Suppressor macrophage treated with lipopolysaccharide for 1 hour (primary cell): ENCODE data around the gene SIGLEC12.
"Not testable (repeated sequence)": the region's sequence is repeated elsewhere in the genome, so short reads cannot be mapped to it uniquely, and the experiment has no call there.

ENCODE experiments used
- DNase-seq, 3 donors: peaks; one replicate each; pipeline ENCODE4 v3.0.0-alpha.2; 2020 to 2022

SIGLEC12 gene

DNA sequence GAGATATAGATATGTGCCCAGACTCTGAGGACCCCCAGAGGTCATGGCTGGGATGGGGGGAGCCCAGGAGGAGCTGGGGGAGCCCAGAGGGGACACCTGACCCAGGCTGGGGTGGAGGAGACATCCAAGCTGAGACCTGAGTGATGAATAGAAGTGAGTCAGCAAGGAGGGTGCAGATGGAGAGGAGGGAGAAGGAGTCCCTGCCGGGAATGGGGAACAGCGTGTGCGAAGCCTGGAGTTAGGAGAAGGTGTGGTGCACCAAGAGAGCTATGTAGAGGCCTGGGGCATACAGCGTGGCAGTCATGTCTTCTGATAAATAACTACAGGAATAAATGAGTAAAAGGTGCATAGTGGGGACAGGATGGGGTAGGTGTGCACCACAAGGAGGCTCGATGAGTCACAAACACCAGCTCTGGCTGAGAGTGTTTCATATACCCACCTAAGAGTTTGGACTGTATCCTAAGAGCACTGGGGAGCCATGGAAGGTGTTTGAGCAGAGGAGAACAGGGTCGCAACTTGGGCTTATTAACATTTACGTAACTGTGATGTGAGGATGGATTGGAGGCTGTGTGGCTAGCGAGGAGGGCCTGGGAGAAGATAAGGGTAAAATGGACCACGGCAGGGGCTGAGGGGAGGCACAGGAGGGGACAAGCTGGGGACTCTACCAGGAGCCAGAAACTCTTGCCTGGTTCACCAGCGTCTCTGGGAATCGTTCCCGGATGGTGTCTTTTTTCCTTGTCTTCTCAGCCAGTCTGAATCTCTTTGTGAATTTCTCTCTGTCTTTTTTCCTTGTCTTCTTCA, 21.9 kb downstream of the SIGLEC12 start:
- DNase-seq, result no peak

DNA sequence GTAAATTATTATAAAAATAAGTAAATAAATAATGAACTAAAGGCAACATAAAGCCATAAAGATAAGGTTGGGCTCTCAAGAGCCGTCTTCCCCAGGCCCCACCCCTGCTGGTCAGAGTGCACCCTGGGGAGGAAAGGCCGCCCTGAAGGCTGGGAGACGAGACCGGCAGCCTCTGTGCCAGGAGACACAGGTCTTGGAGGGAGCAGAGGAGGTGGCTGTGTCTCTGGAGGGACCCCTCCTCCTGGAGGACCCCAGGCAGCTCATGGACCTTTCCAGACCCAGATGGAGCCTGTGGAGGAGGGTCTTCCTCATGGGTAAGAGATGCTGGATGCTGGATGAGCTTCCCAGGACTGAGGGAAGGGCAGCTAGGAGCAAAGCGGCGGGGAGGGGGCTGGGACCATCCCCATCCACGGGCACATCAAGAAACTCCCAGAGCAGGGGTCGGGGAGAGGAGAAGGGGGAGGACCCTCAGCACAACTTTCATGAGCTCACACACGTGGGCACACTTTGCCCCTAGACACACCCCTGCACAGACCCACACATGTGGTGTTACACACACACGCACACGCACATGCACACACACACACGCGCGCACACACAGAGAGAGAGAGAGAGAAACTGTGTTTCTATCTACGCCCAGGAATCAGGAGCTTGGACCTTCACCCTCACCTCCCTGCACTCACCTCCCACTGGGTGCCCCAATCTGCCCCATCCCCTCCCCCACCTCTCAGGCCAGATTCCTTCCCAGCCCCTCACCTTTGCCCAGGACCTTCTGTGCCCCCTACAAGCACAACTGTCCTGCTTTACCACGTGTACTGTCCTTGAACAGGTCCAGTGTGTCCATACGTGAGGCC, 23.0 kb downstream of the SIGLEC12 start, which contains the start of gene CEACAM18:
Gene CEACAM18 (plus strand): TSS at position 159 of the 854 bp plus-strand sequence.
- DNase-seq, result no peak

DNA sequence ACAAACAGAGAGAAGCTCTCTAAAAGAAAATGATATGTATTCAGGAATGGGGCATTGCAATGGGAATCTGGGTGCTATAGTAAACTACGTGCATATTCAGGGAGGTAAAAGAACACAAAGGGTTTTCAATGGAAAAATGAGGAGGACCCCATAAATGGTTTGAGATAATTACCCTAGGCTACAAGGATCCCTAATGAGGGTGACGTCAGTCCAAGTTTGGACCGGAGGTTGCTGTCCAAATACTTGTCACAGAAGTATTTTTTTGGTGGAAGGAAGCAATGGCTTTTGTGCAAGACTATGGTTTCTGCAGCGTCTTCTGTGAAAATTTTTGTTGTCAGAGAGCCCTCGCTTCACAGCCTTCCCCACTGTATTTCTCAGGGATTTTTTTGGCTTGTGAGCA, 24.3 kb downstream of the SIGLEC12 start:
- no peak for DNase-seq

DNA sequence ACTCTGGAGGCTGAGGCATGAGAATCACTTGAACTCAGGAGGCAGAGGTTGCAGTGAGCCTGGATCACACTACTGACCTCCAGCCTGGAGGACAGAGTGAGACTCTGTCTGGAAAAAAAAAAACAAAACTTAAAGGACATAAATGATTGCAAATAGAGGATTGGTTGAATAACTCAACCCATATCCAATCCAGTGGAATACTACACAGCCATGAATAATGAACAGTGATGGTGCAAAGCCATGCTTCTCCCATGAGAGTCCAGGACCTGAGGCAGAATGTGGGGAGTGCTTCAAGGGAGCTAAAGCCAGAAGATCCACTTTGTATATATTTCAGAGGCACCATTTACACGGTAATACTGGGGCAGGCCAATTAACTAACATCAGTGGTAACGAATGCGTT, 25.4 kb downstream of the SIGLEC12 start:
- DNase-seq, result no peak

DNA sequence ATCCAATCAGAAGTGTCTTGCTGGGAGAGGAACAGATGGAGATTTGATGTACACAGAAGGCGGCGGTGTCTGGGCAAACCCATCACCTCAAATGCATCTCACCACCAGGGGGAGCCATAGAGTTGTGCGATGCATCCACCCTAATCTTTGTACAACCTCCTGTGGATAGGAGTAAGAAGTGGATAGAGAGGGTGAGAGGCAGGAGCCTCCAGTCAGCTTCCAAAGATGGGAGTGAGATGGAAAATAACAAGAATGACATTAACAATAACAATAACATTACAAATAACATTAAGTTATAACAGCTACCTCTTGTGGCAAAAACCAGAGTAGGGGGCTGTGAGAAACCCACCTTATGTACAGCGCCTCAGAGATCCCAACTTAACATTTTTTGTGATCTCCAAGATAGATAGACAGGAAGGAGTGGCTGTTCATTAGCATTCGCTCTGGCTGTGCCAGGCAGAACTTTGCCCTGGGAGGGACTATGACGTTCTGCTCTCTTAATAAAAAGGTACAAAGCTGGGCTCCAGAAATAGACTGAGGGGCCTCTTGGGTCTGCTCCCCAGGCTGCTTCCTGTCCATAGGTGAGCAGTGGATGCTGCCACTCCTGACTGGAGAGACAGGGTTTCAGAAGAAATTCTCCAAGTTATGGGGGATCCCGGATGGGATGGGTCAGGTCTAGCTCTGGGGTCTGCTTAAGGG, 28.4 kb downstream of the SIGLEC12 start:
- DNase-seq, result peak; percentile 83 to 95 (median 91)

DNA sequence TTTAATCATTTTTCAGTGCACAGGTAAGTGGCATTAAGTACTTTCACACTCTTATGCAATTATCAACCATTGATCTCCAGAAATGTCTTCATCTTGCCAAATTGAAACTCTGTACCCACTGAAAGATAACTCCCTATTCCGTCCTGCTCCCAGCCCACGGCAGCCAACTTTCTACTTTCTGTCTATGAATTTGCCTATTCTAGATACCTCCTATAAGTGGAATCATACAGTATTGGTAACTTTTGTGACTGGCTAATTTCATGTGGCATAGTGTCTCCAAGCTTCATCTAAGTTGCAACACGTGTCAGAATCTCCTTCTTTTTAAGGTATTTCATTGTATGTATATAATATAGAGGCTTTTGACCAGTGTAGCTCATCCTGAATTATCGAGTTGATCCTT, 29.0 kb downstream of the SIGLEC12 start:
- DNase-seq, result no peak

DNA sequence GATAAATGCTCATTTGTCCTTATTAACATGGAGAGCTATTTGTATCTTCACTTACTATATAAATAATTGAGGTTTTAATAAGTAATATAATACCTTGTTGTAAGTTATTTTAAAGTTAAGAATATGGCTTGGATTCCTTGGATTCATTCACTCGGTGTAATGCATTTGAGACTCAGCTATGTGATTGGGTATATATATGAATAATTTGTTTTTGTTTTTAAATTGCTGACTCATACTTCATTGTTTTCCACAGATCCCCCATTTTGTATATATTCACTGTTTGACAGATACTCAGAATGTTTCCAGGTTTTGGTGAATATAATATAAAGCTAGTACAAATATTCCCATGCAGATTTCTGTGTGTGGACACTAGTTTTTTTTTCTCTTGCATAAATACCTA, 30.1 kb downstream of the SIGLEC12 start:
- DNase-seq, result no peak

DNA sequence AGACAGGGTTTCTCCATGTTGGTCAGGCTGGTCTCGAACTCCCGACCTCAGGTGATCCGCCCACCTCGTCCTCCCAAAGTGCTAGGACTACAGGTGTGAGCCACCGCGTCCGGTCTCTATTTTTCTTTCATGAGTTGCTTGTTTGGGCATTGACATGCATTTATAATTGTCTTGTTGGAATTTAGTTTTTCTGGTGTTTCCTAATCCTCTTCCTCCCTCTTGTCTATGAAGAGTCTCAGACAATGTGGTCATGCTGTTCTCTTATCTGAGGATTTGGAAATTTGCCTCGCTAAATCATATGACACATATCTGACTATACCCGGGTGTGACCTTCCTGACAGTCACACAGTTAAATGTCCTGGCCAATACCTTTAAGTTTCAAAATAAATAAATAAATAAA, 30.6 kb downstream of the SIGLEC12 start:
- peak in 2 of 3 donors; percentile 30 to 47 for DNase-seq

DNA sequence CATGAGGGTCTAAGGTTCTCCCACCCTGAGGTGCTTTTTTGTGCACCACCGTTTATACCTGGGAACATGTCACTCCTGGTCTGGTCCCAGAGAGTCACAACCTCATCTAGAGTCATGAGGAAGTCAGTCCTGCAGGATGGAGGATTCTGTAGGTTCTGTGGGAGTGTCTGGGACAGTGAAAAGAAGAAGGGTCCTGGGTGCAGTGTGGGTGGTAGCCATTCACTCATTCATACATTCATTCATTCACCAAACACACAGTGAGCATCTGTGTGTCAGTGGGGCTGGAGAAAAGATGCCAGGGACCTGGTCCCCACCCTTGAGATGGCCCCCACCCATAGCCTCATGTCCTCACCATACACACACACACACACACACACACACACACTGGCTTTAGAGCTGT, 32.0 kb downstream of the SIGLEC12 start:
- DNase-seq, result no peak

DNA sequence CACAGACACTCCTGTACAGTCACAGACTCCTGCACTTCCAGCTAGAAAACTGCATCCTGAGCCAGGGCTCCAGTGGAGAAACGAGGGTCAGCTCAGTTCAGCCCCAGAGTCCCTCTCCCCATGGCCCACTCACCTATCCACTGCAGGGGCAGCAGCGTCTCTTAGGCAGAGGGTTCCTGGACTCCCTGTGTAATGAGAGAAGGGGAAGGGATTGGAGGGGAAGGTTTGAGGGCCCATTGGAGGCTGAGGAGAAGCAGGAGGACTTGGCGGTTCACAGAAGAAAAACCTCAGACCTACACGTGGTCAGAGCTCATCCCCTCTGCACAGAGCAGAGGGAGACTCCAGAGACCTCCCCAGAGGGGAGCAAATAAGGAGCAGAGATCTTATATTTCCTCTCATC, 32.4 kb downstream of the SIGLEC12 start:
- DNase-seq, result no peak

DNA sequence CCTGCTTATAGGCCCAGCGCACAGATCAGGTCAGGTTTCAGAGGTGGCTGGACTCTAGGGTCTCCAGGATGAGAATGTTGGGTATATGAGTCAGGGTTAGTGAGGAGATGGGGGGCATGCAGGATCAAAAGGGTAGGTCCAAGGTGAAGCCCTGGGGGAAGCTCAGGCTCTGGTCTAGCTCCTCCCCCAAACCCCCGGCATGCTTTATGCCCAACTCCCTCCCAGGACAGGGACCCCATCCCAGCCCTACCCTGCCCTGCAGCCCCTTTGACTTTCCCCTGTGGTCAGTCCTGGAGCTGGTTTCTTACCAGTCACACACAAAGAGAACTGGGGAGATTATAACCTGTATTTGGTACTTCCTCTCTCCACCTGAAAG, 33.1 kb downstream of the SIGLEC12 start:
- no peak for DNase-seq

DNA sequence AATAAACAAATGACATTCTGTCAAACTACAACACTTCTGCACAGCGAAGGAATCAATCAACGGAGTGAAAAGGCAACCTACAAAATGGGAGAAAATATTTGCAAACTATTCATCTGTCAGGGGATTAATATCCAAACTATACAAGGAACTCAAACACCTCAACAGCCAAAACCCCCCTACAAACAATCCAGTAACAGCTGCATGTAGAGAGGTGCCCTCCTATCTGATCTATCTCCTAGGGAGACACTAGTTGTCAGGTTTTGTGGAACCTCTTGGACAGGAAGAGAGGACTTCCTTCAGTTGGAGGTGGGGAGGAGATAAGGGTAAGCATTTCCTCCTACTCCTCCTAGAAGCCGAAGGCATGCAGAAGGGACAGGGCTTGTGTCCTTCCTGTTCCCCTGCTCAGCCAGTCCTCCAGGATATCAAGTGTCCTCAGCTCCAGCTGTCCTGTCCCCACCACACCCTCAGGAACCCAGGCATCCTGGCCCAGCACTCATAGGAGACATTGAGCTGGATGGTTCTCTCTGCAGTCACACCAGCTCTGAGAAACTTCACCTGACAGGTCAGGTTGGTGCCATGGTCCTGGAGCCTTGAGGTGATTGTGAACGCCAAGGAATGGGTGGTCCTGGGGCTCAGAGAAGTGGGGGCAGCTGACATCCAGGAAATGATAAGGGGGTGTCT, 33.6 kb downstream of the SIGLEC12 start:
- no peak for DNase-seq

DNA sequence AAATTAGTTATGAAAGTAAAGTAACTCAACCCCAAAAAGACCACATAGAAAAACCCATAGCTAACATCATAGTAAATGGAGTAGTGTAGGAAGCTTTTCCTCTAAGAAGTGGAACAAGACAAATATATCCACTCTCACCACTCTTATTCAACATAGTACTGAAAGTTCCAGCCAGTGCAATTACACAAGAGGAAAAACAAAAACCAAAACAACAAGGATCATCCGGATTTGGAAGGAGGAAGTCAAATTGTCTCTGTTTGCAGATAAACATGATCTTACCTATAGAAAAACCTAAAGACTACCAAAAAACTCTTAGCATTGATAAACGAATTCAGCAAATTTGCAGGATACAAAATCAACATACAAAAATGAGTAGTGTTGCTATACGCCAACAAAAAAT, 34.9 kb downstream of the SIGLEC12 start:
- DNase-seq, result peak in 2 of 3 donors; percentile 42 to 44

DNA sequence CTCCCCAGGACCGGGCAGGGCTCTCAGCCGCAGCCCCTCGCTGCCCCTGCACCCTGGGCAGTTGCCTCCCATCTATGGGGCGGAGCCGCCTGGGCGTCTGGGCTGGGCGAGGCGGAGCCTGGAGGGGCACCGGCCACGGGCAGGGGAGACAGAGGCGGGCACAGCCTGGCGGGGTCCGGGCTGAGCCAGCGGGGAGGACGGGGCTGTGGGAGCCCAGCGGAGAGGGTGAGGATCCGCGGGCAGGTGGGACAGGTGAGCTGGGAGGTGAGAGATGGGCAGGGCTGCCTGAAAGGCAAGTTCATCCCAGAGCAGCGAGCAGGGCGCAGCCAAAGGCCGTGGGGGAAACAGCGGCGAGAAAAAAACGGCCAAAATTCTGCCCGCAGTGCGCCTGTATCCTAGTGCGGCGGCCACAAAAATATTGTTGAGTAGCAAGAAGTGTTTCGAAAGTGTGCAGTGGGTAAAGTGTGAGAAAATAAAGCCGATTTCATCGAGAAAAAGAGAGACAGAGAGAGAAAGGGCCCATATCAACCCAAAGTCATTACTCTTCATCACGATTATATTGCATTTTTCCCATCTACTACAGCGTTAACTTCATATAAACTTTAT, 37.5 kb downstream of the SIGLEC12 start:
- not testable (repeated sequence) for DNase-seq

DNA sequence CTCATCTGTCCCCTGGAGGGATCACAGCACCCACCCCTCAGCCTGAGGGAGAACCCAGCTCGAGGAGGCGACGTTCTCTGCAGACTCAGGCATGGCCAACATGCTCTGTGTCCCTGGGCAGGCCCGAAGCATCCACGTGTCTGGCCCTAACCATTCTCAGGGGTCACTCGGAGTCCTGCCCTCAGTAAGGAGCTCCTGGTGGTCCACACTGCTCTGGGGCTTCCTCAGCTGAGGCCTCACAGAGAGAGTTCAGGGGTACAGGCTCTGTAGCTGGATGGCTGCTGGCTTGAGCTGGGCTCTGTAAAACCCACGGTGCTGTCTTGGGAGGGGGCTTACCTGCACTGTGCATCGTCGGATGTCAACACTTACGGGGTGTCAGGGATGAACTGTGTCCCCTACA, 38.9 kb downstream of the SIGLEC12 start:
- DNase-seq, result no peak

DNA sequence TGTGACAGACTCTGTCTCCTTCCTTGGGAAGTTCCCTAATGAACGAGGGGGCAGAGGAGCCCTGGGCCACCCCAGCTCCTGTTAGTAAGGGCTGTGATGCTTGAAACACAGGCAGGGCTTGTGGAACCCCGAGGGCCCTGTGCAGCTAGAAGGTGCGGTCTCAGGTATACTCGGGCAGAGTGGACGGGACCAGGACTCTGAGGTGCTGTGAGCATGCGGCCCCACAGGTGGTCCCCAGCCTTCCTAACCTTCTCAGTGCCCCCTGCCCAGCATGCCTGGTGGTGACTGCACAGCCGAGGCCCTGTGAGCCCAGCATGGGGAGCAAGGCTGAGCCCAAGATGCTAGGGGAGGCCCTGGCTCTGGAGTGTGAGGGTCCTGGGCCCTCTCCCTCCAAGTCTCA, 39.3 kb downstream of the SIGLEC12 start:
- DNase-seq, result peak in 1 of 3 donors; percentile 23

DNA sequence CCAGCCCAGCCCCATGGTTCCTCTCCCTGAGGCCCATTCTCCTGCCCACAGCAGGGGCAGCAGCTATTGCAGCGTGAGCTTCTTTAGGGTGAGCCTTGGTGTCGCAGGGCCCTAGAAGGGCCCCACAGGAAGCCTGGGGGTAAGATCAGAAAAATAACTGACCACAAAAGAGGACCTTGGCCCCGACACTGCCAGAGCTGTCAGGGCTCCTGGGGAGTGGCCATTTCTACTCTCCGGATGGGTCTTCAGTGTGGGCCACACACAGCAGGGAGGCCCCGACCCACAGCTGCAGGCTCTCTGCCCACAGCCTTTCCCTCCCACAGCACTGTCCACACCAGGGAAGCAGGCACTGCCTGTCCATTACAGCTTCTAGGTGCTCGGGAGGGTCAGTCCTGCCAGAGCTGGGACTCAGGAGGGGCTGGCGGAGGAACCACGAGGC, 39.9 kb downstream of the SIGLEC12 start:
- DNase-seq, result peak; percentile 34 to 48 (median 34)

DNA sequence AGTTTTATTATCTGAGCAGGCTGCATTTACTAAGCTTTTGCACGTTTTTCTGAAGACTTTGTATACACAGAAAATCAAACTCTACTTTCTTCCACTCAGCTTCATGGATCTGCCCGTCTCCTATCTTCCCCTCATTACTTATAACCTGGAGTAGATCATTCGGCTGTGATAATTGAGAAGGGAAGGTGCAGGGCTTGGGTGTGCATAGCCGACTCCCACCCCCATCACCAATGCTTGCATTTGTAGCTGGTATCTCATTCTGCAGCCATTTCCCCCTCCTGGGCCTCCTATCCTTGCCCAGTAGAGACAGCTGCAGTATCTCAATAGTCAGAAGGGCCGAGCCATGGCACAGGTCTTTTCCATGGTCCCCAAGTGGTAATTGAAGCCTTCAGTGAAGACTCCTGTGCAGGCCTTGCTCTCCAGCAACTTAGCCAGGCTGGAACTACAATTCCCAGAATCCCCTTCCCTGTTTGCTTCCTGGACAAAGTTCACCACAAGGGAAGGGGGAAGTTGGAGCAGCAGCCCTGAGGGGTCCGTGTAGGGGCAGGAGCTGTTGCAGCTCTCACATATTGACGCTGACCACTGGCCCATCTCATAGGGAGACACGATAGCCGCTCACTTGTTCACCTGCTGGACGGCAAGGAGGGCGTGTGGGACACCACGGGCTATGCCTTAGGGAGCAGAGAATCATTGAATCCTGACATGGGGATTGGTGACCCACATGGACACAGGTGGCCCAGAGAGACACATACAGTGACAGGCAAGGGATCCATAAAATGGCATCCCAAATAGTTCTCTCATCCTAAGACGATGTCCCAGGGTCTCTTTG, 41.2 kb downstream of the SIGLEC12 start:
- DNase-seq, result peak; percentile 48 to 52 (median 50)

DNA sequence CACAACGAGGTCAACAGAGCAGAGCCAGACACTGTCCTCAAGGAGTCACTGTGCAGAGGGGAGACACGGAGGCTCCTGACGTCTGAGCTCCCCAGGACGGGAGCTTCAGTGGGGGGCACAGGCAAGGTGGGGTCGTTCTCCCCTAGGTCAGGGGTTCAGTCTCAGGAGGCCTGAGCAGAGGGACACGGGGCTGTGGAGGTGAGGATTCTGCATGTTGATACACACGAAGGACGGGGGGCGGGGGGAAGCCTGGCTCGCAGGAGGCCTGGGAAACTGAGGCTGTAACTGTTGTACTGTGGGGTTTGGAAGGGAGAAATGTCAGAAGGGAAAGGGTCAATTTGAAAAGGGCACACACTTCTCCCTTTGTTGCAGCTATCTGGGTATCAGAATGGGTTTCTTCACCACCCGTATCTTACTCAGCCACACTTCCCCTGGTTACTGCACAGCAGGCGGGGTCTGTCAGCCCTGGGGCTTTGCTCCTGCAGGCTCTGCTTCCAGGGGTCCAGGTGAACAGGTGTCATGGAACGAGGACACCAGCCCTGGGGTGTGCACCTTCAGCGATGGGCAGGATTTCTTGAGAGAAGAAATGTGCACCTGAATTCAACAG, 42.6 kb downstream of the SIGLEC12 start:
- no peak for DNase-seq

DNA sequence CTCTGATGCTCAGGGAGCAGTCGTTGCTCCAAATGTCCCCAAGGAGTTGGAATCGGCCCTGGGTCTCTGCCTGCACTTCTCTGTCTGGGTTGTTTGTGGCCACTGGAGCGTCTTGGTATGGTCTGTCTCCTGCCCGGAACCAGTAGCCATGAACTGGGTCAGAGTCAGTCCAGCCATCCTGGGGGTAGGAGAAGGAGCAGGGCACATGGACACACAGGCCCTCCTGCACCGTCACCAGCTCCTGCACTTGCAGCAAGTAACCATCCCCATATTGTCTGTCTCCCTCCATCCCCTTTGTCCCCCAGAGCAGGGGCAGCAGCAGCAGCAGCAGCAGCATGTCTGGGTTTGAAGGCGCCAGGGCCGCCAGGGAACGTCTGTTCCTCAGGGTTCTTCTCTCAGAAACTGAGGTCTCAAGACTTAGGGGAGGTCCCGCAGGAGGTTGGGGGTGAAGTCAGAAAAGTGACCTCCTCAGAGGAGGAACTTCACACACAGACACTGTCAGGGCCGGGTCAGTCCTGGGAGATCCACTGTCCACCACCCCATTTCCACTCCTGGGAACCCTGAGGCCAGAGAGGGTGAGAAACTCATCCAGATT, 43.5 kb downstream of the SIGLEC12 start, which contains the start of gene SIGLEC8:
Gene SIGLEC8 (minus strand): TSS at position 404 of the 595 bp plus-strand sequence. CDS start 67 bp downstream, at position 337.
- no peak for DNase-seq
